PC-3 (cell line): ENCODE data around the gene RAB18.

ENCODE experiments used
- EZH2 ChIP-seq: fragments of 300-600 bp; sonication (generic); IDR thresholded peaks from one replicate; pipeline ENCODE4 v1.6.1; 2017; ENCODE audit warnings: antibody characterized with exemption, mild to moderate bottlenecking, low read length; ENCODE audit not compliant: unreplicated experiment
- TF ChIP-seq, protein P1 (sequence below): fragments of 300-600 bp; sonication (generic); conservative IDR thresholded peaks from 2 replicates; pipeline ENCODE4 v1.5.1; 2017; ENCODE audit warnings: antibody characterized with exemption, low read depth, mild to moderate bottlenecking, low read length

DNA sequence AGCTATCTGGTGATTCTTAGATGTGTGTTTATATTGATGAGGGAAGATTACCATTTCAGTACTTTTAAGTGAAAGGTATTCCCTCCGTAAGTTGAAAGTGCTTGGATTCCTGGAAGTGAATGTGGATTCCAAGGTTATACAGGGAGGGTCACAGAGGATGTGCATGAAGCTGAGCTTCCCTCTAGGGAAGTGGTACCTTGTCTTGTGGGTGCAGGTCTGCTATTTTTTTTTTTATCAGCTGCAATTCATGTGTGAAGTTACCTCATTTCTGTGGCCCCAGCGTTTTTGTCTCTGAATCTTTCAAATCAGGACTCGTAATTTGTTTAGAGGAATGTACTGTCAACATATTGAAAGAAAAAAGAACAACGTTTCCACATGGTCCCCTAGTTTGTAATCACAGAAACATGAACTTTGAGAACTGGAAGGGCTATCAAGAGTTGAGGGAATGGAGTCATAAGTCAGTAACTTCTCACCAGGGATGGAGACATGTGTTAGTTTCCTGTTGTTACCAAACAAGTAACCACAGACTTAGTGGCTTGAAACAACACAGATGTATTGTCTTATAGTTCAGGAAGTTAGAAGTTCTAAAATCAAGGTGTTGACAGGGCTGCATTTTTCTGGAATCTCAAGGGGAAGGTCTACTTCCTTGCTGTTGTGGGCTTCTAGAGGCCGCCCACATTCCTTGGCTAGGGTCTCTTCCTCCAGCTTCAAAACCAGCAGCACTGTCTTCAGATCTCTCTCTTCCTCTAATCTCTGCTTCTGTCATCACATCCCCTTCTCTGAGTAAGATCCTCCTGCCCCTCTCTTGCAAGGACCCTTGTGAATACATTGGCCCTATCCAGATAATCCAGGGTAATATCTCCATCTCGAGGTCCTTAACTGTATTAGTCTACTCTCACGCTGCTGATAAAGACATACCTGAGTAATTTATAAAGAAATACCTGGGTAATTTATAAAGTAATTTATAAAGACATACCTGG lies 64.4 kb downstream of the RAB18 start:
- no peak for TF ChIP-seq EZH2
- TF ChIP-seq, protein P1, sequence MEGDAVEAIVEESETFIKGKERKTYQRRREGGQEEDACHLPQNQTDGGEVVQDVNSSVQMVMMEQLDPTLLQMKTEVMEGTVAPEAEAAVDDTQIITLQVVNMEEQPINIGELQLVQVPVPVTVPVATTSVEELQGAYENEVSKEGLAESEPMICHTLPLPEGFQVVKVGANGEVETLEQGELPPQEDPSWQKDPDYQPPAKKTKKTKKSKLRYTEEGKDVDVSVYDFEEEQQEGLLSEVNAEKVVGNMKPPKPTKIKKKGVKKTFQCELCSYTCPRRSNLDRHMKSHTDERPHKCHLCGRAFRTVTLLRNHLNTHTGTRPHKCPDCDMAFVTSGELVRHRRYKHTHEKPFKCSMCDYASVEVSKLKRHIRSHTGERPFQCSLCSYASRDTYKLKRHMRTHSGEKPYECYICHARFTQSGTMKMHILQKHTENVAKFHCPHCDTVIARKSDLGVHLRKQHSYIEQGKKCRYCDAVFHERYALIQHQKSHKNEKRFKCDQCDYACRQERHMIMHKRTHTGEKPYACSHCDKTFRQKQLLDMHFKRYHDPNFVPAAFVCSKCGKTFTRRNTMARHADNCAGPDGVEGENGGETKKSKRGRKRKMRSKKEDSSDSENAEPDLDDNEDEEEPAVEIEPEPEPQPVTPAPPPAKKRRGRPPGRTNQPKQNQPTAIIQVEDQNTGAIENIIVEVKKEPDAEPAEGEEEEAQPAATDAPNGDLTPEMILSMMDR = no peak
